ENCODE results near the gene TP53BP1. TPM values are rescaled to one million over a fixed set of nuclear protein-coding genes. Genes with fewer than 3 reads are reported as not detected.

TP53BP1 gene
- total RNA-seq, 1 donor from 2014 or later: 44.1 TPM

DNA sequence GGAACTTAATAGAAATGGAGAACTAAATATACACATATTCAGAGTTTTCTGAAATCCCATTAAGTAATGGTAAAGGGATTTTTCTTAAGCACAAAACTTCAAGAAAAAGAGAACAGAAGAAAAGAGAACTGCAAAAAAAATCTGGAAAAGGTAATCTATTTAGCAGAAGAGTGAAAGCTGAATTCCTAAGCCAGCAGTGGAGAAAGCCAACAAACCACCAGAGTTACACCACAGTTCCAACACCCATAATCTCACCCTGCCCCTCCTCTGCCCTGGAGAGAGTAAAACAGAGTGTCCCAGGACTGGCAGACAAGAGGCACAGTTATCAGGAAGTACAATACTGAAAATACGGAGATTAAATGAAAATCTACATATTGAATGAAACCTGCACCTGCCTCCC lies 29.4 kb downstream of the TP53BP1 start:
- no peak for DNase-seq (ENCODE audit: low spot score)
- no peak overlapping the region for H3K27ac Mint-ChIP-seq
- H3K4me3 Mint-ChIP-seq: no peak overlapping the region
- intact Hi-C loops (cut with micrococcal nuclease): no loop called here
- H3K9me3 Mint-ChIP-seq: no peaks in the 10 kb centered on the region
- peaks cover 14% of the 10 kb centered on the region for H3K36me3 Mint-ChIP-seq (ENCODE audit: low read depth)
- no peaks in the 10 kb centered on the region for H3K27me3 Mint-ChIP-seq (ENCODE audit: insufficient read depth)
- H3K4me1 Mint-ChIP-seq (ENCODE audit: low read depth): no peaks in the 10 kb centered on the region

DNA sequence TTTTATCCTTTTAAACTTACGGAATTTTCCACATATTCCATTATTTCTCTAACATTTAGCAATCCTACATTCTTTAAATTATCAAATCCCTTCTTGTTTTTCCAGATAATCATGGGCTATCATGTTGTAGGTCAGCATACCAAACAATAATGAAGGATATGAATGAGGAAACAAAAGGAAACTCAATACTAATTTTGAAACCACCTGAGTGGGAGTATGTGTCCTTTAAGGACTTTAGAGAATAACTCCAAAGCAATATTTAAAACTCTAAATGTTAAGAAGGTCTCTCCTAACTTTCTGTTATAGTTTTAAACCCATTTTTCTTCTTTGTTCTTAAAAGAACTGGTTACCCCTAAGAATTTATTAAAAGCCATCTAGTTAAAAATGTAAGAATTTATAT lies 43.0 kb downstream of the TP53BP1 start:
- intact Hi-C loops (cut with micrococcal nuclease): loop anchor here (1.0 kb wide), 1 partner anchor 9 kb away; no protein-coding TSS in a partner anchor
- Mint-ChIP-seq H3K27ac (no peak overlapping the region), H3K4me3 (no peak overlapping the region), H3K27me3 (ENCODE audit: insufficient read depth) (no peaks in the 10 kb centered on the region), H3K36me3 (ENCODE audit: low read depth) (peaks cover 5% of the 10 kb centered on the region), H3K9me3 (no peaks in the 10 kb centered on the region), H3K4me1 (ENCODE audit: low read depth) (peaks cover 16% of the 10 kb centered on the region)
- DNase-seq (ENCODE audit: low spot score): no peak

DNA sequence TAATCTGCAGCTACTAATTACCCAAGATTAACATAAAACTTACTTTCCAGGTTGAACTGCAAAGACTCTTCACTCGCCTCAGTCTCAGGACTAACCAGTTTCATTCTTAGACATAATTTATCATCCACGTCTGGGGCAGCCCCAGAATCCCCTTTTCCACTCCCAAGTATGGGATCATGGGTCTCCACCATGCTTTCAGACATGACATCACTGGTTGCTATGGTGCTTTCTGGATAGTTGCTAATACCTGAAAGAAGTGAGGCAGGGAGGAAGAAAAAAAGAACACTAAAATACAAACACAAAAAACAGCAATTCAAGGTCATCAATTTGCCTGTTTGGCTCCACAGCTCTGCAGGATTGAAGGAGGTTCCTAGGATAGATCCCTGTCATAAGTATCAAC lies 46.6 kb downstream of the TP53BP1 start:
- intact Hi-C loops (cut with micrococcal nuclease): no loop called here
- no peak for DNase-seq (ENCODE audit: low spot score)
- H3K27me3 Mint-ChIP-seq (ENCODE audit: insufficient read depth): no peaks in the 10 kb centered on the region
- peaks cover 18% of the 10 kb centered on the region for H3K4me1 Mint-ChIP-seq (ENCODE audit: low read depth)
- peaks cover 6% of the 10 kb centered on the region for H3K36me3 Mint-ChIP-seq (ENCODE audit: low read depth)
- H3K9me3 Mint-ChIP-seq: no peaks in the 10 kb centered on the region
- H3K27ac Mint-ChIP-seq: no peak overlapping the region
- no peak overlapping the region for H3K4me3 Mint-ChIP-seq

DNA sequence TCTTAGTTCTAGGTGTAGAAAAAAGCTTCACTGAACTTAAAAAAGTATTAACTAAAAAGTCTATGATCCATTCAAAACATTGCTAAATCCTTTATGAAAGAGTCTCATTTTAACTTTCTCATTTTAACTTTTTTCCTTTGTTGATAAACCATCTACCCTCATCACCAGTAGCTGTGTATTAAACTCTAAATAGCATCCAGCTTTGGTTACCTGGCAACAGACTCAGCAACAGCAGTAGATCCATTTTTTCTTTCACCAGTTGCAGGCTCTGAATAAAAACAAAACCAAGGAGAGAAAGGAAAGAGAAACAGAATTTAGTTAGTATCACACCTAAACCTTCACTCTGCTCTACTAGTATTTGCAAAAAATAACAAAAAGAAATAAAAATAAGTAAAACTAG lies 51.6 kb downstream of the TP53BP1 start:
- Mint-ChIP-seq H3K27ac (peak overlapping the region; percentile 92), H3K36me3 (ENCODE audit: low read depth) (peaks cover 12% of the 10 kb centered on the region), H3K27me3 (ENCODE audit: insufficient read depth) (no peaks in the 10 kb centered on the region), H3K4me3 (no peak overlapping the region), H3K9me3 (no peaks in the 10 kb centered on the region), H3K4me1 (ENCODE audit: low read depth) (peaks cover 10% of the 10 kb centered on the region)
- intact Hi-C loops (cut with micrococcal nuclease): loop anchor here (1.0 kb wide), 5 partner anchors 9 to 308 kb away; no protein-coding TSS in a partner anchor
- peak; percentile 24 for DNase-seq (ENCODE audit: low spot score)

DNA sequence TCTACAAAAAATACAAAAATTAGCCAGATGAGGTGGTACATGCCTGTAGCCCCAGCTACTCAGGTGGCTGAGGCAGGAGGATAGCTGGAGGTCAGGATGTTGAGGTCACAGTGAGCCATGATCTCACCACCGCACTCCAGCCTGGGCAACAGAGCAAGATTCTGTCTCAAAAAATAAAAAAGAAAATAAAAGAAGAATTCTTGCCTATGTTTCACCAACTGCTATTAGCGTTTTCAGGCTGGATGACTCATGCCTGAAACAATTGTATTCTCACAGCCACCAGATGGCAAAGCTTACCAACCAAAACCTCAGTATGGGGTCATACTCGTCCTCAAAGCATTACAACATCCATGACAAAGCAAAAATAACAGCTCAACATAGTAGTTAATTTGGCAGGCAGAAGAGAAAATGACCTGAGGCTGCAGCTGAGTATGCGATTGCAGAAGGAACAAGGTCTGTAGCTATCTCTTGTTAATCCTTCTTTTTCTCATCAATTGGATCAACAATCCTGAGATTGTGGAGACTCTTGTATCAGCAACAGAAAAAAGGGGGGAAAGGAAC lies 52.2 kb downstream of the TP53BP1 start:
- H3K4me3 Mint-ChIP-seq: peak overlapping the region; percentile 19
- DNase-seq (ENCODE audit: low spot score): peak; percentile 21
- no peaks in the 10 kb centered on the region for H3K27me3 Mint-ChIP-seq (ENCODE audit: insufficient read depth)
- peaks cover 11% of the 10 kb centered on the region for H3K36me3 Mint-ChIP-seq (ENCODE audit: low read depth)
- peaks cover 10% of the 10 kb centered on the region for H3K4me1 Mint-ChIP-seq (ENCODE audit: low read depth)
- H3K27ac Mint-ChIP-seq: peak overlapping the region; percentile 92
- no peaks in the 10 kb centered on the region for H3K9me3 Mint-ChIP-seq
- intact Hi-C loops (cut with micrococcal nuclease): loop anchor here (1.0 kb wide), 5 partner anchors 10 to 308 kb away; no protein-coding TSS in a partner anchor

DNA sequence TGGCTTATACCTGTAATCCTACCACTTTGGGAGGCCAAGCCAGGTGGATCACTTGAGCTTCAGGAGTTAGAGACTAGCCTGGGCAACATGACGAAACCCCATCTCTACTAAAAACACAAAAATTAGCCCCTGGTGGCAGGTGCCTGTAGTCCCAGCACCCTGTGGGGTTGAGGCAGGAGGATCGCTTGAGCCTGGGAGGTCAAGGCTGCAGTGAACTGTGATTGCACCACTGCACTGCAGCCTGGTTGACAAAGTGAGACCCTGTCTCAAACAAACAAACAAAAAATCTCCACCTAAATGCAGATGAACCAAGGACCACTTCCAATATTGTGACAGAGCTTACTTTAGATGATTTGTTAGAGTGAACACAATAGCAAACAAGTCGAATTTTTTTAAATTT lies 53.7 kb downstream of the TP53BP1 start:
- Mint-ChIP-seq H3K27ac (no peak overlapping the region), H3K27me3 (ENCODE audit: insufficient read depth) (no peaks in the 10 kb centered on the region), H3K9me3 (no peaks in the 10 kb centered on the region), H3K36me3 (ENCODE audit: low read depth) (peaks cover 10% of the 10 kb centered on the region), H3K4me1 (ENCODE audit: low read depth) (peaks cover 10% of the 10 kb centered on the region), H3K4me3 (no peak overlapping the region)
- intact Hi-C loops (cut with micrococcal nuclease): no loop called here
- no peak for DNase-seq (ENCODE audit: low spot score)

DNA sequence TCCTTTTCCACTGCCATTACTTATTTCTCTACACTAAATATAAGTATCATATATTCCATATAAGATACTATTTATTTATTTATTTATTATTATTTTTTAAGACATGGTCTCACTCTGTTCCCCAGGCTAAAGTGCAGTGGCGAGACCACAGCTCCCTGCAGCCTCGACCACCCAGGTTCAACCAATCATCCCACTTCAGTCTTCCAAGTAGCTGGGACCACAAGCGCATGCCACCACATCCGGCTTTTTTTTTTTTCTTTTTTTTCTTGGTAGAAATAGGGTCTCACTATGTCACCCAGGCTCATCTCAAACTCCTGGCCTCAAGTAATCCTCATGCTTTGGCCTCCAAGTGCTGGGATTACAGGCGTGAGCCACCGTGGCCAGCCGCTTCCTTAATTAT lies 56.6 kb downstream of the TP53BP1 start:
- peaks cover 13% of the 10 kb centered on the region for H3K36me3 Mint-ChIP-seq (ENCODE audit: low read depth)
- intact Hi-C loops (cut with micrococcal nuclease): no loop called here
- DNase-seq (ENCODE audit: low spot score): no peak
- no peak overlapping the region for H3K4me3 Mint-ChIP-seq
- no peaks in the 10 kb centered on the region for H3K9me3 Mint-ChIP-seq
- peaks cover 8% of the 10 kb centered on the region for H3K4me1 Mint-ChIP-seq (ENCODE audit: low read depth)
- H3K27me3 Mint-ChIP-seq (ENCODE audit: insufficient read depth): no peaks in the 10 kb centered on the region
- no peak overlapping the region for H3K27ac Mint-ChIP-seq

DNA sequence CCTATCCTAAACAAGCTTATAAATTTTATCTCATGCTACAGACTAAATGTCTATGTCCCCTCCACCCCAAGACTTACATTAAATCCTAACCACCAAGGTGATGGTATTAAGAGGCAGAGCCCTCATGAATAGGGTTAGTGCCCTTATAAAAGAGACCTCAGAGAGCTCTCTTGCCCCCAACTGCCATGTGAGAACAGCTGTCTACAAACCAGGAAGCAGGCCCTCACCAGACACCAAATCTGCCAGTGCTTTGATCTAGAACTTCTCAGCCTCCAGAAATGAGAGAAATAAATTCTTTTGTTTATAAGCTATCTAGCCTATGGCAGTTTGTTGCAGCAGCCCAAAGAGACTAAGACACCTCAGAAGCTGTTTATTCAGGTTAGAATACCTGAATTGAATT lies 58.5 kb downstream of the TP53BP1 start:
- Mint-ChIP-seq H3K9me3 (no peaks in the 10 kb centered on the region), H3K4me1 (ENCODE audit: low read depth) (no peaks in the 10 kb centered on the region), H3K27ac (no peak overlapping the region), H3K27me3 (ENCODE audit: insufficient read depth) (no peaks in the 10 kb centered on the region), H3K36me3 (ENCODE audit: low read depth) (peaks cover 11% of the 10 kb centered on the region), H3K4me3 (no peak overlapping the region)
- DNase-seq (ENCODE audit: low spot score): no peak
- intact Hi-C loops (cut with micrococcal nuclease): no loop called here

DNA sequence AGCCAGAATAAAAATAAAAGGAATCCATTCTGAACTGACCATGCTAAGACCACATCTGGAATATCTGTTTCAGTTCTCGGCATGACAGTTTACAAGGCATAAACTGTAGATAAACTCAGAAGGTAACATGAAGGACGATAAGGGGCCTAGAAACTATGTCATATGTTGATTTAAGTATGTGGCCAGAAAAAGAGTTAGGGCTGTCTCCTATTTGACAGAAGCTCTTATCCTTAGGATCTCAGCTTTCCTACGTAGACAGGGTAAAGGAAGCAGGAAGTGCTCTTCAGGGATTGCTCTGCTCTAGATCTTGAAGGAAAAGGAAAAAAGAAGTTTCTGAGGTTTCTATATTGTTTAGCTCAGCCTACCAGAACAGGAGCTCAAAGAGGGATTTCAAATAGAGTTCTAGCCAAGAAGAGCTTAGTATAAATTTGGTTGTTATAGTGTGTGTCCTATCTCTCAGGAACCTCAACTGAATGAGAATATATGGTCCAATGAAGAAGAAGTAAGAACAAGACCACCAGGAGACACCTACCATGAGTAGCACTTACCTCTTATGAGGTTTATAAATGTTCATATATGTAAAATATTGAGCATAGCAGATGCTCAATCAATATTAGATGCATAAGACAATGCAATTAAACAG lies 59.2 kb downstream of the TP53BP1 start:
- H3K4me3 Mint-ChIP-seq: no peak overlapping the region

DNA sequence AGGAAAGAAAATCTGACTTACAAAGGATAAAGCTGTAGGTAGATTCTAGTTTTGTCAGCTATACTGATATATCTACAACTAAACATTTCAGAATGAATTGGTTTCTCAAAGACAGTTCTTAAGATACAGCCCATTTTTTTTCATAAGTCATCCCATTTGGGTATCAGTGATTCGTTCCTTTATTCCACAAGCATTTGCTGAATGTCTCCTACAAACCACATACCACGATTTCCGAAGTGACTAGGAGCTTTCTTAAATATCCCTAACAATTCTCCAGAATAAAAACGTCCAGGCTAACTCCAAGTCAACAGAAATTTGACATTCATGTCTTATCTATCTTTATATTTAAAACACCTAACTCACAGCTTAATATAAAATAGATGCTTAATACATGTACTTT lies 59.8 kb downstream of the TP53BP1 start:
- no peaks in the 10 kb centered on the region for H3K4me1 Mint-ChIP-seq (ENCODE audit: low read depth)
- no peaks in the 10 kb centered on the region for H3K27me3 Mint-ChIP-seq (ENCODE audit: insufficient read depth)
- H3K27ac Mint-ChIP-seq: no peak overlapping the region
- no peak overlapping the region for H3K4me3 Mint-ChIP-seq
- intact Hi-C loops (cut with micrococcal nuclease): no loop called here
- H3K36me3 Mint-ChIP-seq (ENCODE audit: low read depth): peaks cover 11% of the 10 kb centered on the region
- no peak for DNase-seq (ENCODE audit: low spot score)
- H3K9me3 Mint-ChIP-seq: no peaks in the 10 kb centered on the region

More for the DNA sequence above, 59.2 kb downstream of the TP53BP1 start:
- no peak for DNase-seq (ENCODE audit: low spot score)
- intact Hi-C loops (cut with micrococcal nuclease): no loop called here
- H3K36me3 Mint-ChIP-seq (ENCODE audit: low read depth): peaks cover 11% of the 10 kb centered on the region
- no peaks in the 10 kb centered on the region for H3K4me1 Mint-ChIP-seq (ENCODE audit: low read depth)
- no peak overlapping the region for H3K27ac Mint-ChIP-seq
- H3K9me3 Mint-ChIP-seq: no peaks in the 10 kb centered on the region
- no peaks in the 10 kb centered on the region for H3K27me3 Mint-ChIP-seq (ENCODE audit: insufficient read depth)

DNA sequence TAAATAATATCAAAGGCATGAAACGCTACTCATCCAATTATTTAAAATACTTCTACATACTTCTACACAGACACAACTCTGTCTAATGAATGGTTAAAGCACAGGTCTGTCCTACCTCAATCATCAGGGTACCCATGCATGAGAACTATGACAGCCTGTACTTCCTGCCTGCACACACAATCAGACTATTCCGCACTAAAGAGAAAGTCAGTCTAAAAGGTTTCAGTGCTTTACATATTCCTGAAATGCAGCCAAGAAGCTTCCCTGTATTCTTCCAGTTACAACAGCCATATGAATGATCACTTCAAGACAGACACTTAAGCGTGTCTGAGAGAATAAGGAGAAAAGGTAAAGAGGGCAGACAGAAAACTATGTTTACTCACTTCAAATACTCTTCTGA lies 63.3 kb downstream of the TP53BP1 start:
- intact Hi-C loops (cut with micrococcal nuclease): no loop called here

DNA sequence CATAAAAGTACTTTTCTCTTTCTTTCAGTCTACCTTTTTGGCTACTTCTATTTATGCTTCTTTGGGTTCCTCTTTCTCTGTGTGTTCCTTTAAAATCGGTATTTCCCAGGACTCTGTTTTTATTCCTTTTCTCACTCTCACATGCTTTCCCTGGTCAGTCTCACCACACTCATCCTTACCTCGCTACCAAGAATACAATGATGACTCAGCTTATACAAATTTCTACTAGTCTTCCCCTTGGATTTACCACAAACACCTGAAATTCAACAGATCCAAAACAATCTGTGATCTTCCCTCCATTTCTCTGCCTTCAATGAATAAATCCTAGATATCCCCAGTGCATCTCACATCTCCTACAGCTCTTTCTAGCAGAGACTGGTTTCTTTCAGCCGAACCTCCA lies 69.2 kb downstream of the TP53BP1 start:
- Mint-ChIP-seq H3K4me1 (ENCODE audit: low read depth) (peaks cover 10% of the 10 kb centered on the region), H3K9me3 (no peaks in the 10 kb centered on the region)

More for the DNA sequence above, 63.3 kb downstream of the TP53BP1 start:
- H3K27me3 Mint-ChIP-seq (ENCODE audit: insufficient read depth): no peaks in the 10 kb centered on the region
- no peaks in the 10 kb centered on the region for H3K9me3 Mint-ChIP-seq
- no peaks in the 10 kb centered on the region for H3K4me1 Mint-ChIP-seq (ENCODE audit: low read depth)
- no peak overlapping the region for H3K4me3 Mint-ChIP-seq
- no peak for DNase-seq (ENCODE audit: low spot score)
- H3K36me3 Mint-ChIP-seq (ENCODE audit: low read depth): peaks cover 14% of the 10 kb centered on the region
- H3K27ac Mint-ChIP-seq: no peak overlapping the region

DNA sequence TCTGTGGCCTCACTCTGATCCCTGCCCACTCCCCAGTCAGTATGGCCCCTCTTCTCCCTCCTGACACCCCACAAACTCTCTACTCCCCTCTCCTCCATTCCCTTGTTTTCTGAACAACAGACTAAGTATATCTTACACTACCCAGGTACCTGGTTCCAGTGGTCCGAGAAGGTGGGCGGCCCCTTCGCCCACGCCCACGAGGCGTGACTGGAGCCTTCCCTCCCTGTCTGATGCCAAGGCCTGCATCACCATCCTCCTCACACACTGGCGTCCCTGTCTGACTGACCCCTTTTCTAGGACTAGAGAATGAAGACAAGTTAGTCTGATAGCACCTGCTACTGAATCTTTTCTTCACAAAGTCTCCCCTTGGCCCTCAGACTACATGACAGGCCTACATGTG lies 72.1 kb downstream of the TP53BP1 start:
- H3K36me3 Mint-ChIP-seq (ENCODE audit: low read depth): peaks cover 25% of the 10 kb centered on the region
- DNase-seq (ENCODE audit: low spot score): no peak
- H3K4me3 Mint-ChIP-seq: no peak overlapping the region
- H3K9me3 Mint-ChIP-seq: no peaks in the 10 kb centered on the region
- H3K27me3 Mint-ChIP-seq (ENCODE audit: insufficient read depth): no peaks in the 10 kb centered on the region
- intact Hi-C loops (cut with micrococcal nuclease): no loop called here
- H3K27ac Mint-ChIP-seq: no peak overlapping the region
- H3K4me1 Mint-ChIP-seq (ENCODE audit: low read depth): peaks cover 10% of the 10 kb centered on the region

More for the DNA sequence above, 69.2 kb downstream of the TP53BP1 start:
- H3K36me3 Mint-ChIP-seq (ENCODE audit: low read depth): peaks cover 29% of the 10 kb centered on the region
- H3K27ac Mint-ChIP-seq: no peak overlapping the region
- intact Hi-C loops (cut with micrococcal nuclease): no loop called here
- no peaks in the 10 kb centered on the region for H3K27me3 Mint-ChIP-seq (ENCODE audit: insufficient read depth)
- H3K4me3 Mint-ChIP-seq: no peak overlapping the region
- no peak for DNase-seq (ENCODE audit: low spot score)

All from activated T-helper 1 cell treated with anti-CD3 and anti-CD28 coated beads, Interleukin-12 subunit alpha, Interleukin-12 subunit beta, Interleukin-2, Interleukin-4 antibody, amounts not matched to agents 30 ng/mL and 10 ng/mL and 1 ng/mL, durations not matched to agents 14 hours and 24 hours and 36 hours (primary cell).